Osteoblast (primary cell): ENCODE data around the gene NBR1. TPM values are rescaled to one million over a fixed set of nuclear protein-coding genes. Genes with fewer than 3 reads are reported as not detected.
"Not testable (repeated sequence)": the region's sequence is repeated elsewhere in the genome, so short reads cannot be mapped to it uniquely, and the experiment has no call there.

ENCODE experiments used
- DNase-seq: peaks from one replicate; pipeline ENCODE4 v3.0.0; 2011; ENCODE audit warnings: low spot score, mixed read lengths; ENCODE audit not compliant: insufficient read length; ENCODE audit errors: missing footprints
- H2AFZ ChIP-seq: 2 replicates; pipeline ENCODE4 v1.6.0; 2011; ENCODE audit warnings: mild to moderate bottlenecking, low read length
- H3K27ac ChIP-seq: 2 replicates; pipeline ENCODE4 v1.5.1; 2011; ENCODE audit warnings: mild to moderate bottlenecking, low read depth, low read length, moderate library complexity
- H3K27me3 ChIP-seq: 2 replicates; pipeline ENCODE4 v1.6.0; 2012; ENCODE audit warnings: mild to moderate bottlenecking, control low read depth, inconsistent platforms, low read length, moderate library complexity; ENCODE audit not compliant: insufficient read depth
- H3K36me3 ChIP-seq: 2 replicates; pipeline ENCODE4 v1.5.1; 2011; ENCODE audit warnings: mild to moderate bottlenecking, low read length, control low read depth, moderate library complexity; ENCODE audit not compliant: insufficient read depth
- H3K4me1 ChIP-seq: 2 replicates; pipeline ENCODE4 v1.5.1; 2011; ENCODE audit warnings: mild to moderate bottlenecking, low read length, control low read depth, moderate library complexity; ENCODE audit not compliant: insufficient read depth
- H3K4me2 ChIP-seq: 2 replicates; pipeline ENCODE4 v1.6.0; 2011; ENCODE audit warnings: mild to moderate bottlenecking, low read length; ENCODE audit not compliant: insufficient read depth
- H3K4me3 ChIP-seq: fragments of 200-600 bp; sonication (generic); 3 replicates; pipeline ENCODE4 v1.5.1; 2012; ENCODE audit warnings: mild to moderate bottlenecking, low read length, inconsistent platforms; ENCODE audit not compliant: insufficient read depth
- H3K79me2 ChIP-seq: 2 replicates; pipeline ENCODE4 v1.6.0; 2012; ENCODE audit warnings: mild to moderate bottlenecking, low read length, control low read depth, inconsistent platforms; ENCODE audit not compliant: insufficient read depth
- H3K9me3 ChIP-seq: 2 replicates; pipeline ENCODE4 v1.5.1; 2011; ENCODE audit warnings: low read depth, low read length, control low read depth
- H4K20me1 ChIP-seq: 2 replicates; pipeline ENCODE4 v1.6.0; 2012; ENCODE audit warnings: mild to moderate bottlenecking, low read length, control low read depth; ENCODE audit not compliant: insufficient read depth
- total RNA-seq: library from RNA; depleted of rRNA; stranded (reverse); fragments of >200 nt; gene quantifications from 2 replicates; pipeline ENCODE4 v1.2.3, GENCODE V29; 2012
- TF ChIP-seq, protein P1 (sequence below): IDR thresholded peaks from 2 replicates; pipeline ENCODE4 v1.5.1; 2011; ENCODE audit warnings: mild to moderate bottlenecking, low read depth, low read length, moderate library complexity; ENCODE audit errors: extremely low read depth

NBR1 gene
- total RNA-seq, 1 donor, result 121 TPM

DNA sequence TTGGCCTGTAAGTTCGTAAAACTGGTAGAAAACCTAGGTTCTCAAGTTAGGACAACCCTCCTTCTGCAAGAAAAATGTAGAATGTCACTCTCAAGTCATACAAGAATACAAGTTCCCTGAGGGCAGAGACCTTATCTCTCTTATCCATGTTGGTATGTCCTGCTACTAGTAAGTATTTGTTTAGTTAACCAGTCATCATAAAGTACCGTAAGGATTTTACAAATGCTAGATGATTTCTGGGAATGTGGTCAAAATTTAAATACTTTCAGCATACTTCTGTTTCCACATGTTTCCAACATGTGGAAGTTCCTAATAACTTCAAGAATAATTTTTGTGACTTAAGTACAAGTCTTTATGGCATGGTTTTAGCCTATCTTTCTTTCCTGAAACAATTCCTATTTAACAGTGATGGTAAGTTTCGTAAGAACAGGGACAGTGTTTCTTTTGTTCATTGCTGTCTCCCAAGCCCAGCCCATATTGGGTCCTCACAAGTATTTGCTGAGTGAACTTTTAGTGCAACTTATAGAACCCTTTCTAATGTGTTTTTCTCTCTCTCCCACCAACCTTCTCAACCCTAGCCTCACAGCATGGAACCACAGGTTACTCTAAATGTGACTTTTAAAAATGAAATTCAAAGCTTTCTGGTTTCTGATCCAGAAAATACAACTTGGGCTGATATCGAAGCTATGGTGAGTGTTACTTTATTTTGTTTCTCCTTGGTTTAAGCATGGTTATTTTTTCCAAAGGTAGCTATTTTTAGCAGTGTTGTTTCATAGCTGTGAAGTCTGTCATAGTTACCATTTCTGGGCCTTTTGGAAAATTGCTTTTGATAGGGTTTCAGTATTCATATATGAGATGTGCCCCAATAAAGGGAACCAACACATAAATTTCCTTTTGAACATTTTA lies 4.5 kb downstream of the NBR1 start:
- Histone ChIP-seq H3K36me3 (peaks cover 40% of the 10 kb centered on the region), H3K27ac (peak overlapping the region; percentile 85), H3K4me3 (peak overlapping the region; percentile 28), H2AFZ (no peak overlapping the region), H4K20me1 (peaks cover 22% of the 10 kb centered on the region), H3K4me1 (peaks cover 38% of the 10 kb centered on the region), H3K27me3 (no peaks in the 10 kb centered on the region), H3K9me3 (no peaks in the 10 kb centered on the region), H3K79me2 (peaks cover 51% of the 10 kb centered on the region), H3K4me2 (peak overlapping the region; percentile 46)
- peak; percentile 79 for DNase-seq
- TF ChIP-seq, protein P1, sequence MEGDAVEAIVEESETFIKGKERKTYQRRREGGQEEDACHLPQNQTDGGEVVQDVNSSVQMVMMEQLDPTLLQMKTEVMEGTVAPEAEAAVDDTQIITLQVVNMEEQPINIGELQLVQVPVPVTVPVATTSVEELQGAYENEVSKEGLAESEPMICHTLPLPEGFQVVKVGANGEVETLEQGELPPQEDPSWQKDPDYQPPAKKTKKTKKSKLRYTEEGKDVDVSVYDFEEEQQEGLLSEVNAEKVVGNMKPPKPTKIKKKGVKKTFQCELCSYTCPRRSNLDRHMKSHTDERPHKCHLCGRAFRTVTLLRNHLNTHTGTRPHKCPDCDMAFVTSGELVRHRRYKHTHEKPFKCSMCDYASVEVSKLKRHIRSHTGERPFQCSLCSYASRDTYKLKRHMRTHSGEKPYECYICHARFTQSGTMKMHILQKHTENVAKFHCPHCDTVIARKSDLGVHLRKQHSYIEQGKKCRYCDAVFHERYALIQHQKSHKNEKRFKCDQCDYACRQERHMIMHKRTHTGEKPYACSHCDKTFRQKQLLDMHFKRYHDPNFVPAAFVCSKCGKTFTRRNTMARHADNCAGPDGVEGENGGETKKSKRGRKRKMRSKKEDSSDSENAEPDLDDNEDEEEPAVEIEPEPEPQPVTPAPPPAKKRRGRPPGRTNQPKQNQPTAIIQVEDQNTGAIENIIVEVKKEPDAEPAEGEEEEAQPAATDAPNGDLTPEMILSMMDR, result no peak

DNA sequence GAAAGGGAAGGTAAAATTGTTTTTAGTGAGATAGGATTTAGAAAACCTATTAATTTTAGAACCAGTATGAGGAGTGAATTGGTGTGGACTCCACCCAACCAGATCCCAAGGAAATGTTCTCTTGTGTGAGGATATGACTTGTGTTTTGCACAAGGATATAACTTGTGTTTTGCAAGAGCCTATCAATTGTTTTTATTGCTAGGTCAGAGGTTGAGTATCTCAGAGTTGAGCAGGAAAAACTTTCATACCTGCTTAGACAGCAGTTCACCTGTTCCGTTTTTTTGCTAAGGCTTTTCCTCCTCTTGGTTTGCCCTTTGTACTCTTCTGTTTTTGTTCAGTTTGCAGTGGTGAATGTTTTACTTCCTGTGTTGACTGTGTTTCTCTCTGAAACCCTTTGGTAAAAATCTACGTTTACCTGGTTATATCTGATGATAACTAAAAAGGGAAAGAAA lies 5.1 kb downstream of the NBR1 start:
- Histone ChIP-seq H3K4me2 (peak overlapping the region; percentile 46), H3K79me2 (peaks cover 51% of the 10 kb centered on the region), H3K27ac (peak overlapping the region; percentile 85), H3K4me1 (peaks cover 35% of the 10 kb centered on the region), H4K20me1 (peaks cover 22% of the 10 kb centered on the region), H3K4me3 (no peak overlapping the region), H3K9me3 (no peaks in the 10 kb centered on the region), H2AFZ (no peak overlapping the region), H3K36me3 (peaks cover 47% of the 10 kb centered on the region), H3K27me3 (no peaks in the 10 kb centered on the region)
- TF ChIP-seq, protein P1, result no peak
- no peak for DNase-seq

DNA sequence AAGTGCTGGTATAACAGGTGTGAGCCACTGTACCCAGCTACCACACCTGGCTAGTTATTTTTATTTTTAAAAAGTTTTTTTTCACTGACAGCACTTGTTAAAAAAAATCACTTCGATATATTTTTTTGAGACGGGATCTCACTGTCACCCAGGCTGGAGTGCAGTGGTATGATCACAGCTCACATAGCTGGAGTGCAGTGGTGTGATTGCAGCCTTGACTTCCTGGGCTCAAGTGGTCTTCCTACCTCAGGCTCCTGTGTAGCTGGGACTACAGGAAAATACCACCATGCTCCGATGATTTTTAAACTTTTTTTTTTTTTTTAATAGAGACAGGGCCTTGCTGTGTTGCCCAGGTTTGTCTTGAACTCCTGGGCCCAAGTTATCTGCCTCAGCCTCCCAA lies 12.9 kb downstream of the NBR1 start:
- peaks cover 6% of the 10 kb centered on the region for H3K79me2 ChIP-seq
- TF ChIP-seq, protein P1, result no peak
- H3K4me2 ChIP-seq, result no peak overlapping the region
- no peaks in the 10 kb centered on the region for H3K4me1 ChIP-seq
- H3K27ac ChIP-seq, result no peak overlapping the region
- H4K20me1 ChIP-seq, result peaks cover 7% of the 10 kb centered on the region
- H3K4me3 ChIP-seq, result no peak overlapping the region
- DNase-seq, result no peak
- H3K36me3 ChIP-seq, result peaks cover 56% of the 10 kb centered on the region
- no peaks in the 10 kb centered on the region for H3K27me3 ChIP-seq
- H2AFZ ChIP-seq, result no peak overlapping the region
- no peaks in the 10 kb centered on the region for H3K9me3 ChIP-seq

DNA sequence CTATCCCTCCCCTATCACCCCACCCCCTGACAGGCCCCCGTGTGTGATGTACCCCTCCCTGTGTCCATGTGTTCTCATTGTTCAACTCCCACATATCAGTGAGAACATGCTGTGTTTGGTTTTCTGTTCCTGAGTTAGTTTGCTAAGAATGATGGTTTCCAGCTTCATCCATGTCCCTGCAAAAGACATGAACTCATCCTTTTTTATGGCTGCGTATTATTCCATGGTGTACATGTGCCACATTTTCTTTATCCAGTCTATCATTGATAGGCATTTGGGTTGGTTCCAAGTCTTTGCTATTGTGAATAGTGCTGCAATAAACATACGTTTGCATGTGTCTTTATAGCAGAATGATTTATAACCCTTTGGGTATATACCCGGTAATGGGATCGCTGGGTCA lies 15.6 kb downstream of the NBR1 start:
- H3K27ac ChIP-seq, DNase-seq, H3K4me3 ChIP-seq, H3K4me2 ChIP-seq, H3K9me3 ChIP-seq, H3K79me2 ChIP-seq, H3K27me3 ChIP-seq, H2AFZ ChIP-seq, H3K4me1 ChIP-seq, H4K20me1 ChIP-seq: not testable (repeated sequence)
- peaks cover 63% of the 10 kb centered on the region for H3K36me3 ChIP-seq
